Natural killer cell (primary cell): ENCODE measurements around the gene SLC2A11. TPM values are rescaled to one million over a fixed set of nuclear protein-coding genes. Genes with fewer than 3 reads are reported as not detected.

Experiments
- ATAC-seq, 3 donors: fragments of 150-1000 bp in 2 of 3; fragments of 200-7000 bp in 1 of 3; cut with Tn5 transposase; 1 replicate in 1 of 3; 2 replicates in 2 of 3; pipeline ENCODE4 v1.10.0; 2021; ENCODE audit warnings: mild to moderate bottlenecking in 2 of 3, moderate library complexity in 2 of 3
- DNase-seq, 2 donors: peaks; one replicate each; pipeline versions ENCODE4 v3.0.0 to v3.0.0-alpha.2; 2013 to 2021; ENCODE audit warnings: mixed read lengths in 1 of 2
- H3K27ac ChIP-seq: one replicate; pipeline ENCODE4 v1.5.1; 2013; ENCODE audit warnings: mild to moderate bottlenecking, low read length
- H3K27me3 ChIP-seq: one replicate; pipeline ENCODE4 v1.6.1; 2013; ENCODE audit warnings: low read length; ENCODE audit not compliant: control insufficient read depth, insufficient read depth
- H3K36me3 ChIP-seq: one replicate; pipeline ENCODE4 v1.6.1; 2013; ENCODE audit warnings: low read length; ENCODE audit not compliant: control insufficient read depth, insufficient read depth
- H3K4me1 ChIP-seq: one replicate; pipeline ENCODE4 v1.6.1; 2013; ENCODE audit warnings: low read length; ENCODE audit not compliant: control insufficient read depth, insufficient read depth
- H3K4me3 ChIP-seq: one replicate; pipeline ENCODE4 v1.5.1; 2013; ENCODE audit warnings: low read length
- H3K9me3 ChIP-seq: one replicate; pipeline ENCODE4 v1.6.1; 2013; ENCODE audit warnings: low read length; ENCODE audit not compliant: control insufficient read depth, insufficient read depth
- H3K27ac Mint-ChIP-seq, 2 donors: one replicate each; pipeline ENCODE4 v1.8.0; 2022; ENCODE audit warnings: mild to moderate bottlenecking in 2 of 2, mixed read lengths in 2 of 2, moderate library complexity in 1 of 2
- H3K27me3 Mint-ChIP-seq, 2 donors: one replicate each; pipeline ENCODE4 v1.8.0; 2022; ENCODE audit warnings: low read depth in 2 of 2, mixed read lengths in 2 of 2
- H3K36me3 Mint-ChIP-seq: one replicate; pipeline ENCODE4 v1.8.0; 2022; ENCODE audit warnings: mixed read lengths
- H3K4me1 Mint-ChIP-seq, 2 donors: one replicate each; pipeline ENCODE4 v1.8.0; 2022; ENCODE audit warnings: mixed read lengths in 2 of 2
- H3K4me3 Mint-ChIP-seq: one replicate; pipeline ENCODE4 v1.8.0; 2022; ENCODE audit warnings: mild to moderate bottlenecking, moderate library complexity, mixed read lengths
- H3K9me3 Mint-ChIP-seq, 2 donors: one replicate each; pipeline ENCODE4 v1.8.0; 2022; ENCODE audit warnings: mixed read lengths in 2 of 2
- WGBS: methylation state at CpG from one replicate; pipeline ENCODE4 v1.1.7; 2013; ENCODE audit warnings: missing lambda C conversion rate; ENCODE audit not compliant: insufficient coverage; 5-methylcytosine and 5-hydroxymethylcytosine counted together
- intact Hi-C: fragments of 100-400 bp; cut with micrococcal nuclease; formaldehyde crosslinking; loops from one replicate; pipeline ENCODE4 v1.14.2; 2022
- total RNA-seq, 4 donors: library from RNA; stranded (reverse); fragments of 120-200 nt in 1 of 4; gene quantifications; one replicate each; pipeline versions ENCODE4 v1.2.3 to v1.2.4, GENCODE V29; 2013 to 2022
- TF ChIP-seq, protein P1 (sequence below): fragments of 200-600 bp; IDR thresholded peaks from one replicate; pipeline ENCODE4 v1.8.0; 2022; ENCODE audit warnings: antibody characterized with exemption

The SLC2A11 gene
- total RNA-seq, 3 donors from 2014 or later (not counting 1 experiment from before 2014, with no cell fraction given): 9.2 to 14.1 (median 11.8) TPM

- DNase-seq (no peak), ATAC-seq (no peak)
- H3K4me3 Mint-ChIP-seq: no peak overlapping the region
- H3K27ac Mint-ChIP-seq: no peak overlapping the region
- H3K9me3 Mint-ChIP-seq: no peaks in the 10 kb centered on the region
- Histone ChIP-seq H3K4me3 (no peak overlapping the region), H3K9me3 (no peaks in the 10 kb centered on the region), H3K36me3 (peaks cover 75% of the 10 kb centered on the region), H3K27ac (no peak overlapping the region), H3K27me3 (no peaks in the 10 kb centered on the region), H3K4me1 (peaks cover 4% of the 10 kb centered on the region)
- 43% methylated on average over 4 of the region's 4 CpGs for WGBS
- H3K4me1 Mint-ChIP-seq: peaks cover 0 to 5% of the 10 kb centered on the region in 2 donors
- peaks cover 7% of the 10 kb centered on the region for H3K36me3 Mint-ChIP-seq
- no peaks in the 10 kb centered on the region for H3K27me3 Mint-ChIP-seq
- intact Hi-C loops: no loop called here
- TF ChIP-seq, protein P1, sequence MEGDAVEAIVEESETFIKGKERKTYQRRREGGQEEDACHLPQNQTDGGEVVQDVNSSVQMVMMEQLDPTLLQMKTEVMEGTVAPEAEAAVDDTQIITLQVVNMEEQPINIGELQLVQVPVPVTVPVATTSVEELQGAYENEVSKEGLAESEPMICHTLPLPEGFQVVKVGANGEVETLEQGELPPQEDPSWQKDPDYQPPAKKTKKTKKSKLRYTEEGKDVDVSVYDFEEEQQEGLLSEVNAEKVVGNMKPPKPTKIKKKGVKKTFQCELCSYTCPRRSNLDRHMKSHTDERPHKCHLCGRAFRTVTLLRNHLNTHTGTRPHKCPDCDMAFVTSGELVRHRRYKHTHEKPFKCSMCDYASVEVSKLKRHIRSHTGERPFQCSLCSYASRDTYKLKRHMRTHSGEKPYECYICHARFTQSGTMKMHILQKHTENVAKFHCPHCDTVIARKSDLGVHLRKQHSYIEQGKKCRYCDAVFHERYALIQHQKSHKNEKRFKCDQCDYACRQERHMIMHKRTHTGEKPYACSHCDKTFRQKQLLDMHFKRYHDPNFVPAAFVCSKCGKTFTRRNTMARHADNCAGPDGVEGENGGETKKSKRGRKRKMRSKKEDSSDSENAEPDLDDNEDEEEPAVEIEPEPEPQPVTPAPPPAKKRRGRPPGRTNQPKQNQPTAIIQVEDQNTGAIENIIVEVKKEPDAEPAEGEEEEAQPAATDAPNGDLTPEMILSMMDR: no peak
These were observed 36.9 kb upstream of the SLC2A11 start for GRCh38 chr22:23820748-23821211.

GRCh38 chr22:23822101-23822671 lies 35.5 kb upstream of the SLC2A11 start:
- H3K9me3 Mint-ChIP-seq: no peaks in the 10 kb centered on the region
- Histone ChIP-seq H3K9me3 (no peaks in the 10 kb centered on the region), H3K4me1 (peaks cover 4% of the 10 kb centered on the region), H3K4me3 (no peak overlapping the region), H3K27ac (no peak overlapping the region), H3K36me3 (peaks cover 77% of the 10 kb centered on the region), H3K27me3 (no peaks in the 10 kb centered on the region)
- WGBS: 96% methylated on average over 6 of the region's 6 CpGs
- peak overlapping the region in 1 of 2 donors; percentile 67 for H3K27ac Mint-ChIP-seq
- H3K27me3 Mint-ChIP-seq: no peaks in the 10 kb centered on the region
- peaks cover 0 to 5% of the 10 kb centered on the region in 2 donors for H3K4me1 Mint-ChIP-seq
- intact Hi-C loops: no loop called here
- TF ChIP-seq, protein P1: no peak
- peaks cover 7% of the 10 kb centered on the region for H3K36me3 Mint-ChIP-seq
- DNase-seq (no peak), ATAC-seq (no peak)
- no peak overlapping the region for H3K4me3 Mint-ChIP-seq

DNA sequence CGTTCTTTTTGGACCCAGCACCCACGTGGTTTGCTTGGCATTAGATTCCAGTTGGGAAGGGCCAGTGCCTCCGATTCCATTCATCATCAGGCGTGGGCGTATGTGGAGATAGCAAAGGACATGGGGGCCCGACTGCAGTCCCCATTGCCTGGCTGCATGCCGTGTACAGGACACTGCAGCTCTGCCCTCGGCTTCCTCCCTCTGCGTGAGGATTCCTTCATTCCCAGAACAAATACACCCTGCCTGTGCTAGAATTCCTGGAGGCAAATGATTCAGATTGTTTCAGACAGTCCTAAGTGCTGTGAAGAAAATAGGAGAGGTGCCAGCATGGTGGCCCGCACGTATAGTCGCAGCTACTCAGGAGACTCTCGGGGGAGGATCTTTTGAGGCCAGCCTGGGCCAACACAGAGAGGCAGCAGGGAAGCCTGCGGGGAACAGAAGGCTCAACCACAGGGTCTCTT lies 34.3 kb upstream of the SLC2A11 start:
- Histone ChIP-seq H3K27ac (no peak overlapping the region), H3K36me3 (peaks cover 74% of the 10 kb centered on the region), H3K9me3 (no peaks in the 10 kb centered on the region), H3K27me3 (no peaks in the 10 kb centered on the region), H3K4me3 (no peak overlapping the region), H3K4me1 (peaks cover 4% of the 10 kb centered on the region)
- no peak overlapping the region for H3K4me3 Mint-ChIP-seq
- TF ChIP-seq, protein P1: no peak
- H3K4me1 Mint-ChIP-seq: peaks cover 0 to 5% of the 10 kb centered on the region in 2 donors
- peaks cover 7% of the 10 kb centered on the region for H3K36me3 Mint-ChIP-seq
- WGBS: 97% methylated on average over 14 of the region's 14 CpGs
- H3K27me3 Mint-ChIP-seq: no peaks in the 10 kb centered on the region
- DNase-seq: no peak
- H3K27ac Mint-ChIP-seq: peak overlapping the region in 1 of 2 donors; percentile 67
- no peak for ATAC-seq
- no peaks in the 10 kb centered on the region for H3K9me3 Mint-ChIP-seq
- intact Hi-C loops: no loop called here
